H9 (cell line): ENCODE measurements around the gene MBD5. TPM values are rescaled to one million over a fixed set of nuclear protein-coding genes. Genes with fewer than 3 reads are reported as not detected.
A peak's percentile ranks its signal among the peaks of the same experiment; 100 is the strongest.

Experiments
- DNase-seq: peaks from one replicate; pipeline ENCODE4 v3.0.0-alpha.2; 2017
- H2AFZ ChIP-seq: one replicate; pipeline ENCODE4 v1.6.1; 2013; ENCODE audit warnings: mild to moderate bottlenecking, low read length, control low read depth, moderate library complexity
- H2AK5ac ChIP-seq: 2 replicates; pipeline ENCODE4 v1.6.1; 2013; ENCODE audit warnings: low read length, control low read depth, mixed read lengths; ENCODE audit not compliant: insufficient read length
- H2BK120ac ChIP-seq: one replicate; pipeline ENCODE4 v1.6.1; 2013; ENCODE audit warnings: low read depth, mild to moderate bottlenecking, low read length, control low read depth, inconsistent platforms; ENCODE audit not compliant: poor library complexity, severe bottlenecking
- H2BK12ac ChIP-seq: 2 replicates; pipeline ENCODE4 v1.6.1; 2013; ENCODE audit warnings: low read length, control low read depth, mixed read lengths, low read depth; ENCODE audit not compliant: insufficient read length
- H2BK15ac ChIP-seq: 2 replicates; pipeline ENCODE4 v1.6.1; 2013; ENCODE audit warnings: low read depth, low read length, control low read depth
- H2BK20ac ChIP-seq: one replicate; pipeline ENCODE4 v1.6.1; 2013; ENCODE audit warnings: low read depth, mild to moderate bottlenecking, low read length, control low read depth, inconsistent platforms; ENCODE audit not compliant: poor library complexity, severe bottlenecking
- H2BK5ac ChIP-seq: 2 replicates; pipeline ENCODE4 v1.6.1; 2013; ENCODE audit warnings: low read length, control low read depth, mixed read lengths; ENCODE audit not compliant: insufficient read length
- H3K14ac ChIP-seq: 2 replicates; pipeline ENCODE4 v1.6.1; 2013; ENCODE audit warnings: low read length, control low read depth; ENCODE audit not compliant: insufficient read depth
- H3K18ac ChIP-seq: 2 replicates; pipeline ENCODE4 v1.6.1; 2013; ENCODE audit warnings: low read depth, mild to moderate bottlenecking, mixed read lengths, low read length, control low read depth; ENCODE audit not compliant: insufficient read length
- H3K23ac ChIP-seq: 2 replicates; pipeline ENCODE4 v1.6.1; 2013; ENCODE audit warnings: low read length, control low read depth, mixed read lengths, low read depth; ENCODE audit not compliant: insufficient read length
- H3K23me2 ChIP-seq: 2 replicates; pipeline ENCODE4 v1.6.1; 2013; ENCODE audit warnings: low read depth, mild to moderate bottlenecking, mixed read lengths, low read length, control low read depth; ENCODE audit not compliant: insufficient read length, poor library complexity, severe bottlenecking
- H3K27ac ChIP-seq: 2 replicates; pipeline ENCODE4 v1.5.1; 2013; ENCODE audit warnings: low read length, control low read depth, mixed read lengths, low read depth; ENCODE audit not compliant: insufficient read length
- H3K27me3 ChIP-seq: 2 replicates; pipeline ENCODE4 v1.6.1; 2013; ENCODE audit warnings: low read length, control low read depth, inconsistent platforms; ENCODE audit not compliant: insufficient read depth
- H3K4ac ChIP-seq: 2 replicates; pipeline ENCODE4 v1.6.1; 2013; ENCODE audit warnings: low read depth, mild to moderate bottlenecking, control low read depth, inconsistent platforms, low read length, moderate library complexity
- H3K4me1 ChIP-seq: 2 replicates; pipeline ENCODE4 v1.6.1; 2013; ENCODE audit warnings: low read length, control low read depth, inconsistent platforms; ENCODE audit not compliant: insufficient read depth
- H3K4me2 ChIP-seq: 2 replicates; pipeline ENCODE4 v1.6.1; 2013; ENCODE audit warnings: low read length, control low read depth, mixed read lengths; ENCODE audit not compliant: insufficient read length, insufficient read depth
- H3K56ac ChIP-seq: 2 replicates; pipeline ENCODE4 v1.6.1; 2013; ENCODE audit warnings: low read depth, mild to moderate bottlenecking, mixed read lengths, low read length, control low read depth; ENCODE audit not compliant: insufficient read length
- H3K79me1 ChIP-seq: 2 replicates; pipeline ENCODE4 v1.6.1; 2013; ENCODE audit warnings: low read depth, mild to moderate bottlenecking, moderate library complexity, low read length, control low read depth, inconsistent platforms; ENCODE audit not compliant: insufficient read depth, poor library complexity, severe bottlenecking
- H3K79me2 ChIP-seq: 2 replicates; pipeline ENCODE4 v1.6.1; 2013; ENCODE audit warnings: low read length, control low read depth, inconsistent platforms; ENCODE audit not compliant: insufficient read depth
- H3K9ac ChIP-seq: 2 replicates; pipeline ENCODE4 v1.6.1; 2013; ENCODE audit warnings: low read length, control low read depth, mixed read lengths; ENCODE audit not compliant: insufficient read length; ENCODE audit errors: extremely low read depth
- H3K9me3 ChIP-seq: one replicate; pipeline ENCODE4 v1.6.1; 2013; ENCODE audit warnings: low read depth, low read length, inconsistent platforms; ENCODE audit not compliant: control insufficient read depth
- H3T11ph ChIP-seq: one replicate; pipeline ENCODE4 v1.6.1; 2013; ENCODE audit warnings: mild to moderate bottlenecking, low read length, control low read depth, inconsistent platforms
- H4K20me1 ChIP-seq: one replicate; pipeline ENCODE4 v1.6.1; 2013; ENCODE audit not compliant: control insufficient read depth, insufficient read length, insufficient read depth
- H4K5ac ChIP-seq: 2 replicates; pipeline ENCODE4 v1.6.1; 2013; ENCODE audit warnings: low read depth, mild to moderate bottlenecking, mixed read lengths, low read length, control low read depth; ENCODE audit not compliant: insufficient read length
- H4K8ac ChIP-seq: replicated peaks from 2 replicates; pipeline ENCODE4 v1.6.1; 2013; ENCODE audit warnings: low read length, control low read depth, mixed read lengths, low read depth; ENCODE audit not compliant: insufficient read length
- H4K91ac ChIP-seq: 2 replicates; pipeline ENCODE4 v1.6.1; 2013; ENCODE audit warnings: low read depth, mild to moderate bottlenecking, moderate library complexity, mixed read lengths, low read length, control low read depth; ENCODE audit not compliant: insufficient read length
- H3K27ac Mint-ChIP-seq, 3 experiments: 2 replicates in 2 of 3; 3 replicates in 1 of 3; pipeline ENCODE4 v1.8.0; 2020 to 2021; ENCODE audit warnings: mixed read lengths in 3 of 3, mild to moderate bottlenecking in 1 of 3, moderate library complexity in 1 of 3
- H3K27me3 Mint-ChIP-seq: 2 replicates; pipeline ENCODE4 v1.8.0; 2021; ENCODE audit warnings: low read depth, mild to moderate bottlenecking, moderate library complexity, mixed read lengths
- H3K36me3 Mint-ChIP-seq, 3 experiments: 2 replicates in 2 of 3; 3 replicates in 1 of 3; pipeline ENCODE4 v1.8.0; 2020 to 2021; ENCODE audit warnings: low read depth in 3 of 3, mixed read lengths in 3 of 3; ENCODE audit not compliant: insufficient read depth in 1 of 3
- H3K4me1 Mint-ChIP-seq, 2 experiments: 2 replicates each; pipeline ENCODE4 v1.8.0; 2020; ENCODE audit warnings: mixed read lengths in 2 of 2
- H3K4me3 Mint-ChIP-seq, 2 experiments: 2 replicates in 1 of 2; 3 replicates in 1 of 2; pipeline ENCODE4 v1.8.0; 2020 to 2021; ENCODE audit warnings: mild to moderate bottlenecking in 2 of 2, mixed read lengths in 2 of 2, moderate library complexity in 1 of 2
- H3K9me3 Mint-ChIP-seq, 2 experiments: 2 replicates in 1 of 2; 3 replicates in 1 of 2; pipeline ENCODE4 v1.8.0; 2020; ENCODE audit warnings: mild to moderate bottlenecking in 2 of 2, mixed read lengths in 2 of 2, moderate library complexity in 1 of 2
- WGBS: extraction: QIAGEN DNeasy Blood & Tissue Kit; methylation state at CpG from one replicate; pipeline ENCODE4 v1.1.7; 2013; ENCODE audit warnings: missing lambda C conversion rate, low lambda C conversion rate, mixed read lengths; ENCODE audit not compliant: insufficient read length; ENCODE audit errors: extremely low coverage; 5-methylcytosine and 5-hydroxymethylcytosine counted together
- total RNA-seq: library from RNA; stranded (reverse); gene quantifications from 2 replicates; pipeline ENCODE4 v1.2.1, GENCODE V29; 2021
- TF ChIP-seq, protein P1 (sequence below): fragments of 200-600 bp; sonication (generic); conservative IDR thresholded peaks from 3 replicates; pipeline ENCODE4 v1.8.0; 2021; ENCODE audit warnings: antibody characterized with exemption, mild to moderate bottlenecking

Gene MBD5
- total RNA-seq, 1 experiment from 2014 or later = 23.1 TPM

GRCh38 chr2:148022351-148022750 lies 1.5 kb downstream of the MBD5 start:
- H2BK12ac ChIP-seq = no peak overlapping the region
- Mint-ChIP-seq H3K9me3 (no peaks in the 10 kb centered on the region), H3K27me3 (no peaks in the 10 kb centered on the region), H3K36me3 (no peaks in the 10 kb centered on the region), H3K4me1 (peaks cover 27 to 34% of the 10 kb centered on the region in 2 experiments), H3K27ac (no peak overlapping the region; a peak in 3 of 7 replicates), H3K4me3 (peak overlapping the region; percentile 98 to 100)
- no peaks in the 10 kb centered on the region for H3K4me1 ChIP-seq
- no CpG with 5 or more reads among the region's 1 CpG for WGBS
- H2AFZ ChIP-seq = no peak overlapping the region
- no peak overlapping the region for H4K5ac ChIP-seq
- H3K79me1 ChIP-seq = peaks cover 3% of the 10 kb centered on the region
- no peak overlapping the region for H4K91ac ChIP-seq
- no peaks in the 10 kb centered on the region for H3K27me3 ChIP-seq
- peaks cover 36% of the 10 kb centered on the region; the same call in 1 of the 2 replicates for H3K79me2 ChIP-seq
- no peak overlapping the region for H2AK5ac ChIP-seq
- no peaks in the 10 kb centered on the region for H4K20me1 ChIP-seq
- no peak overlapping the region for H3K4ac ChIP-seq
- H2BK15ac ChIP-seq = no peak overlapping the region
- peak overlapping the region; percentile 81 for H3K4me2 ChIP-seq
- no peak overlapping the region for H2BK20ac ChIP-seq
- H3K23me2 ChIP-seq = peaks cover 12% of the 10 kb centered on the region
- no peak overlapping the region for H3K18ac ChIP-seq
- H2BK120ac ChIP-seq = no peak overlapping the region
- H3T11ph ChIP-seq = no peak overlapping the region
- H3K27ac ChIP-seq = no peak overlapping the region
- TF ChIP-seq, protein P1, sequence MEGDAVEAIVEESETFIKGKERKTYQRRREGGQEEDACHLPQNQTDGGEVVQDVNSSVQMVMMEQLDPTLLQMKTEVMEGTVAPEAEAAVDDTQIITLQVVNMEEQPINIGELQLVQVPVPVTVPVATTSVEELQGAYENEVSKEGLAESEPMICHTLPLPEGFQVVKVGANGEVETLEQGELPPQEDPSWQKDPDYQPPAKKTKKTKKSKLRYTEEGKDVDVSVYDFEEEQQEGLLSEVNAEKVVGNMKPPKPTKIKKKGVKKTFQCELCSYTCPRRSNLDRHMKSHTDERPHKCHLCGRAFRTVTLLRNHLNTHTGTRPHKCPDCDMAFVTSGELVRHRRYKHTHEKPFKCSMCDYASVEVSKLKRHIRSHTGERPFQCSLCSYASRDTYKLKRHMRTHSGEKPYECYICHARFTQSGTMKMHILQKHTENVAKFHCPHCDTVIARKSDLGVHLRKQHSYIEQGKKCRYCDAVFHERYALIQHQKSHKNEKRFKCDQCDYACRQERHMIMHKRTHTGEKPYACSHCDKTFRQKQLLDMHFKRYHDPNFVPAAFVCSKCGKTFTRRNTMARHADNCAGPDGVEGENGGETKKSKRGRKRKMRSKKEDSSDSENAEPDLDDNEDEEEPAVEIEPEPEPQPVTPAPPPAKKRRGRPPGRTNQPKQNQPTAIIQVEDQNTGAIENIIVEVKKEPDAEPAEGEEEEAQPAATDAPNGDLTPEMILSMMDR = no peak
- no peak overlapping the region for H3K56ac ChIP-seq
- no peak overlapping the region for H4K8ac ChIP-seq
- no peak overlapping the region for H2BK5ac ChIP-seq
- DNase-seq = no peak
- H3K23ac ChIP-seq = no peak overlapping the region
- H3K14ac ChIP-seq = no peak overlapping the region
- H3K9me3 ChIP-seq = no peaks in the 10 kb centered on the region
- no peak overlapping the region for H3K9ac ChIP-seq
